Measurements from ENCODE around the gene EFHC1.

EFHC1 gene

DNA sequence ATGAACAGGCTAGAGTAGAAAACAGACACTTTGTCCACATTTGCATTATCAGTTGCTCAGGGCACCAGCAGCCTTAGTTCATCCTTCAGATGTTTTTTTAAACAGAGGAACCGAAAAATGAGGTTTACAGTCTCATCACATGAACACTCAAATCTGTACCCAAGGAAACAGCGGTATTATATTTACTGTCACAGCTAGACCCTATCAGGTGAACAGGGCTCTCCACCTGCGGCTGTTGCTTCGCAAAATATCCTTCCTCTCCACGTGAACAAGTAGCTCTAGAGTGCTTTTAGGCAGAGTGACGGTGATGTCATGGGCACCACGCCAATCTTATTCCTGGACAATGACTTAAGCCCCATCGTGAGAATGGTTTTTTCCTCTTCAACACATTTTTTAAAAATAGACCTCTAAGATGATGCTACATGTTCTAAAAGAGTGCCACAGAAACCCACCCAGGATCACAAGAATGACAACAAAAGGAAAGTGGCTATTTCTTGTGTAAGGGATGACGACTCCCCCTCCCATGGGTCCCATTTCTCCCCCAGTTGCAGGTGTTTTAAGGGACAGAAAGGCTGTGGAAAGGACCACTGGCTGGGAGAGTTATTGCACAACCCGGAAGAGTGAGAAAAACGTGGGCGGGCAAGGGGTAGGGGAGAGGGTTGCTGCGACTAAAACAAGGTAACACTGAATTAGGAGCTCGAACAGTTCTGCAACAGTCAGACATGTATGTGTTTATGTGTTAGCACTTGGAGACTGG lies 77.7 kb downstream of the EFHC1 start:
- H3K4me3 ChIP-seq (ENCODE audit: low read length in 2 of 2): no peak overlapping the region
- no peak overlapping the region for H3K23ac ChIP-seq (ENCODE audit: low read depth, low read length, poor library complexity)
- no peak overlapping the region for H3K9ac ChIP-seq (ENCODE audit: low read depth, low read length, poor library complexity)
- H3K9me3 ChIP-seq (replicated peaks in 1 of 2; ENCODE audit: control insufficient read depth in 2 of 2, insufficient read depth in 1 of 2, low read depth in 1 of 2, low read length in 2 of 2): no peaks in the 10 kb centered on the region
- no peak overlapping the region for H3K18ac ChIP-seq (ENCODE audit: low read length)
- no peak overlapping the region for H3K27ac ChIP-seq (replicated peaks; ENCODE audit: low read length)
- H3K4ac ChIP-seq (ENCODE audit: low read length): no peak overlapping the region
- WGBS, 2 donors (ENCODE audit: extremely low coverage in 2 of 2, insufficient read length in 2 of 2, insufficient replicate concordance in 1 of 2): no CpG with 5 or more reads among the region's 14 CpGs
- no peak overlapping the region for H3K14ac ChIP-seq (ENCODE audit: low read length)
- no peaks in the 10 kb centered on the region for H3K79me1 ChIP-seq (ENCODE audit: low read depth, low read length)
- H4K8ac ChIP-seq (ENCODE audit: low read depth, low read length): no peak overlapping the region
- peaks cover 8 to 44% of the 10 kb centered on the region in 2 donors for H3K36me3 ChIP-seq (replicated peaks in 1 of 2; ENCODE audit: control insufficient read depth in 2 of 2, insufficient read depth in 2 of 2, low read length in 2 of 2)
- H2AK5ac ChIP-seq (ENCODE audit: low read depth, low read length): no peak overlapping the region
- no peaks in the 10 kb centered on the region for H3K27me3 ChIP-seq (ENCODE audit: control insufficient read depth in 3 of 3, insufficient read depth in 3 of 3, low read depth in 1 of 3, low read length in 3 of 3)
- H4K91ac ChIP-seq (ENCODE audit: low read depth, low read length, poor library complexity): no peak overlapping the region
- H2BK120ac ChIP-seq (ENCODE audit: low read depth, low read length): no peak overlapping the region
- no peak overlapping the region for H2BK5ac ChIP-seq (ENCODE audit: low read length)
- DNase-seq (ENCODE audit: low spot score): no peak
- no peak overlapping the region for H2AFZ ChIP-seq (ENCODE audit: low read length)
- no peak overlapping the region for H2BK12ac ChIP-seq (ENCODE audit: low read length)
- H2BK15ac ChIP-seq (ENCODE audit: low read length): no peak overlapping the region
- H3K4me1 ChIP-seq (ENCODE audit: control insufficient read depth in 2 of 2, insufficient read depth in 1 of 2, low read depth in 1 of 2, low read length in 2 of 2): peaks cover 0 to 5% of the 10 kb centered on the region in 2 donors
- no peak overlapping the region for H3K4me2 ChIP-seq (ENCODE audit: insufficient read depth, low read length, poor library complexity, severe bottlenecking)

DNA sequence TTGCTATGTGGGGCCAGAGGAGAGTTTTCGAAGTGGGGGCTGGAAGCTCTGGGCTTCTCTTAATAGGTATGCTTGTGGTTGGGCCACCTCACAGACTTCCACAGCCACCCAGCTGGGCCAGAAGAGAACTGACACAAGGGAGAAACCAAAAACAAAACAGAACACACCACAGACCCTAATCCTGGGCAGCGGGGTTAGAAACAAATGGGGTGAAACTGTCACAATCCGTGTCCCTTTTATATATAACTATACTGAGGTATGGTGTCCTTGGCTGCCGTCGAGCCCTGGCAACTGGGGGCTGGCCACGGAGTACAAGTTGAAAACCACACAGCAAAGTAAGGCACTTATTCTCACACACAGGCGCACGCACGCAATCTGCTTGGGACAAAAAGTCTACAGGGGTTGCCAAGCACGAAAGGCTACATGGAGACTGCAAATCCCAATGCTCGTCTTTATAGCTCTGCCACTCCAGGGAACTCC lies 78.4 kb downstream of the EFHC1 start:
- Histone ChIP-seq H3K4me2 (ENCODE audit: insufficient read depth, low read length, poor library complexity, severe bottlenecking) (no peak overlapping the region), H2BK12ac (ENCODE audit: low read length) (no peak overlapping the region), H2BK120ac (ENCODE audit: low read depth, low read length) (no peak overlapping the region), H3K23ac (ENCODE audit: low read depth, low read length, poor library complexity) (no peak overlapping the region), H2AK5ac (ENCODE audit: low read depth, low read length) (no peak overlapping the region), H3K27ac (replicated peaks; ENCODE audit: low read length) (peak overlapping the region; percentile 33), H3K79me1 (ENCODE audit: low read depth, low read length) (no peaks in the 10 kb centered on the region), H4K91ac (ENCODE audit: low read depth, low read length, poor library complexity) (no peak overlapping the region), H3K18ac (ENCODE audit: low read length) (no peak overlapping the region), H4K8ac (ENCODE audit: low read depth, low read length) (no peak overlapping the region), H3K4me1 (ENCODE audit: control insufficient read depth in 2 of 2, insufficient read depth in 1 of 2, low read depth in 1 of 2, low read length in 2 of 2) (peaks cover 0 to 8% of the 10 kb centered on the region in 2 donors), H2BK15ac (ENCODE audit: low read length) (no peak overlapping the region), H3K27me3 (ENCODE audit: control insufficient read depth in 3 of 3, insufficient read depth in 3 of 3, low read depth in 1 of 3, low read length in 3 of 3) (no peaks in the 10 kb centered on the region), H3K14ac (ENCODE audit: low read length) (no peak overlapping the region), H2BK5ac (ENCODE audit: low read length) (no peak overlapping the region), H3K36me3 (replicated peaks in 1 of 2; ENCODE audit: control insufficient read depth in 2 of 2, insufficient read depth in 2 of 2, low read length in 2 of 2) (peaks cover 8 to 52% of the 10 kb centered on the region in 2 donors), H3K9ac (ENCODE audit: low read depth, low read length, poor library complexity) (no peak overlapping the region), H2AFZ (ENCODE audit: low read length) (no peak overlapping the region), H3K9me3 (replicated peaks in 1 of 2; ENCODE audit: control insufficient read depth in 2 of 2, insufficient read depth in 1 of 2, low read depth in 1 of 2, low read length in 2 of 2) (no peaks in the 10 kb centered on the region), H3K4ac (ENCODE audit: low read length) (no peak overlapping the region), H3K4me3 (ENCODE audit: low read length in 2 of 2) (no peak overlapping the region)
- DNase-seq (ENCODE audit: low spot score): no peak
- WGBS, 2 donors (ENCODE audit: extremely low coverage in 2 of 2, insufficient read length in 2 of 2, insufficient replicate concordance in 1 of 2): no CpG with 5 or more reads among the region's 11 CpGs

DNA sequence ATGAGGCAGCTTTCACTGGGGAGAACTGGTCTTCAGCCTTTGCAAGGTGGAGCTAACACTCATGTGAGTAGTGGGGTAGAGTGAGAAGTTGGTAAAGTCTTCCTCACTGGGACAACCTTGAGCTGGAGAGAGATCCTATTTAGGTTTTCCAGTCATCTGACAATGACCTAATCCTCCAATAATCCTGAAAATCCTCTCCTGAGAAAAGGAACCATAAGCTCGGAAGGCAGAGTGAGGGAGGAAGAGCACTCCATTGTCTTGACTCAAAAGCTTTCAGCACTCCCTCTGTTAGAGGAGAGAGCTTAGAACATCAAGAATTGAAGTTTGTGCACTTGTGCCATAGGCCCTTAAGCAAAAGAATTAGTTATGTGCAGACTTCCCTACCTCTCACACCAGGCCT lies 78.9 kb downstream of the EFHC1 start:
- Histone ChIP-seq H3K18ac (ENCODE audit: low read length) (no peak overlapping the region), H4K8ac (ENCODE audit: low read depth, low read length) (no peak overlapping the region), H3K27ac (replicated peaks; ENCODE audit: low read length) (peak overlapping the region; percentile 33), H3K4me3 (ENCODE audit: low read length in 2 of 2) (no peak overlapping the region), H2BK120ac (ENCODE audit: low read depth, low read length) (no peak overlapping the region), H2AK5ac (ENCODE audit: low read depth, low read length) (no peak overlapping the region), H3K27me3 (ENCODE audit: control insufficient read depth in 3 of 3, insufficient read depth in 3 of 3, low read depth in 1 of 3, low read length in 3 of 3) (no peaks in the 10 kb centered on the region), H2AFZ (ENCODE audit: low read length) (no peak overlapping the region), H3K4me1 (ENCODE audit: control insufficient read depth in 2 of 2, insufficient read depth in 1 of 2, low read depth in 1 of 2, low read length in 2 of 2) (peaks cover 0 to 8% of the 10 kb centered on the region in 2 donors), H4K91ac (ENCODE audit: low read depth, low read length, poor library complexity) (no peak overlapping the region), H3K9me3 (replicated peaks in 1 of 2; ENCODE audit: control insufficient read depth in 2 of 2, insufficient read depth in 1 of 2, low read depth in 1 of 2, low read length in 2 of 2) (no peaks in the 10 kb centered on the region), H3K4ac (ENCODE audit: low read length) (no peak overlapping the region), H2BK15ac (ENCODE audit: low read length) (no peak overlapping the region), H3K14ac (ENCODE audit: low read length) (no peak overlapping the region), H3K79me1 (ENCODE audit: low read depth, low read length) (no peaks in the 10 kb centered on the region), H3K23ac (ENCODE audit: low read depth, low read length, poor library complexity) (no peak overlapping the region), H3K9ac (ENCODE audit: low read depth, low read length, poor library complexity) (no peak overlapping the region), H2BK5ac (ENCODE audit: low read length) (no peak overlapping the region), H3K36me3 (replicated peaks in 1 of 2; ENCODE audit: control insufficient read depth in 2 of 2, insufficient read depth in 2 of 2, low read length in 2 of 2) (peaks cover 8 to 52% of the 10 kb centered on the region in 2 donors), H2BK12ac (ENCODE audit: low read length) (no peak overlapping the region), H3K4me2 (ENCODE audit: insufficient read depth, low read length, poor library complexity, severe bottlenecking) (no peak overlapping the region)
- DNase-seq (ENCODE audit: low spot score): no peak
- WGBS, 2 donors (ENCODE audit: extremely low coverage in 2 of 2, insufficient read length in 2 of 2, insufficient replicate concordance in 1 of 2): no CpG with 5 or more reads among the region's 1 CpG

DNA sequence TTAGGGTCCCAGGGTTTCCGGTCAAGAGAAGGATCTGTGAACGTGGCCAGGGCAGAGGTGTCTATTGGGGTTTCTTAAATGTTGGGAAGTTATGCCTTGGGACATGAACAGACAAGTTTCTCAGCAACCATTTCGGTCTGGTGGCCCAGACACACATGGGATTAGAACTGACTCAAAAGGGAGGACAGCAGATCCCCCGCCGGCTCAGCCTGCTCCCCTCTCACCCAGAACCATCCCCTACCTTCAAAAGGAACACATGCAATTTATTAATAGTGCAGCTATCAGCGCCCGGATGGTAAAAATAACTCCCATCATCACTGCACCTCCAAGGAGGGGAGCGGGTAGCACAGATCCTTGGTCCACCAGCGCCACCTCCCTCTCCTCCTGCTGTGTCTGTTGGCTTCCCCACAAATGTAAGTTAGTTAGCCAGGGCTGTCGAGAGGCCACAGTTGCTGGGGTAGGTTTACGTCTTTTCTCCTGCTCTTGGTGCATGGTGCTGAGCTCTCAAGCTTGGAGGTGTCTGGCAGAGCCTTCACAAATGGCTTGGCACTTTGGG lies 79.6 kb downstream of the EFHC1 start:
- peaks cover 2% of the 10 kb centered on the region for H3K79me1 ChIP-seq (ENCODE audit: low read depth, low read length)
- H3K27me3 ChIP-seq (ENCODE audit: control insufficient read depth in 3 of 3, insufficient read depth in 3 of 3, low read depth in 1 of 3, low read length in 3 of 3): no peaks in the 10 kb centered on the region
- WGBS, 2 donors (ENCODE audit: extremely low coverage in 2 of 2, insufficient read length in 2 of 2, insufficient replicate concordance in 1 of 2): no CpG with 5 or more reads among the region's 11 CpGs
- H3K4me1 ChIP-seq (ENCODE audit: control insufficient read depth in 2 of 2, insufficient read depth in 1 of 2, low read depth in 1 of 2, low read length in 2 of 2): peaks cover 0 to 8% of the 10 kb centered on the region in 2 donors
- H3K9ac ChIP-seq (ENCODE audit: low read depth, low read length, poor library complexity): no peak overlapping the region
- no peak overlapping the region for H2BK5ac ChIP-seq (ENCODE audit: low read length)
- peak overlapping the region; percentile 17 for H3K18ac ChIP-seq (ENCODE audit: low read length)
- H3K4me3 ChIP-seq (ENCODE audit: low read length in 2 of 2): no peak overlapping the region
- H3K4ac ChIP-seq (ENCODE audit: low read length): no peak overlapping the region
- H4K8ac ChIP-seq (ENCODE audit: low read depth, low read length): no peak overlapping the region
- H3K27ac ChIP-seq (replicated peaks; ENCODE audit: low read length): no peak overlapping the region
- no peak overlapping the region for H3K14ac ChIP-seq (ENCODE audit: low read length)
- no peak overlapping the region for H2AK5ac ChIP-seq (ENCODE audit: low read depth, low read length)
- no peak overlapping the region for H4K91ac ChIP-seq (ENCODE audit: low read depth, low read length, poor library complexity)
- no peak overlapping the region for H2BK15ac ChIP-seq (ENCODE audit: low read length)
- no peak overlapping the region for H3K4me2 ChIP-seq (ENCODE audit: insufficient read depth, low read length, poor library complexity, severe bottlenecking)
- H2BK12ac ChIP-seq (ENCODE audit: low read length): no peak overlapping the region
- H2AFZ ChIP-seq (ENCODE audit: low read length): no peak overlapping the region
- H2BK120ac ChIP-seq (ENCODE audit: low read depth, low read length): no peak overlapping the region
- H3K23ac ChIP-seq (ENCODE audit: low read depth, low read length, poor library complexity): no peak overlapping the region
- H3K36me3 ChIP-seq (replicated peaks in 1 of 2; ENCODE audit: control insufficient read depth in 2 of 2, insufficient read depth in 2 of 2, low read length in 2 of 2): peaks cover 11 to 52% of the 10 kb centered on the region in 2 donors
- DNase-seq (ENCODE audit: low spot score): no peak
- H3K9me3 ChIP-seq (replicated peaks in 1 of 2; ENCODE audit: control insufficient read depth in 2 of 2, insufficient read depth in 1 of 2, low read depth in 1 of 2, low read length in 2 of 2): no peaks in the 10 kb centered on the region
